ENCODE results near the gene DPP10. TPM values are rescaled to one million over a fixed set of nuclear protein-coding genes. Genes with fewer than 3 reads are reported as not detected.

The DPP10 gene
- total RNA-seq, 4 donors from 2014 or later: 3.3 to 6.6 (median 4.7) TPM

GRCh38 chr2:115584507-115584906, 1142.1 kb downstream of the DPP10 start:
- H3K27me3 ChIP-seq: no peaks in the 10 kb centered on the region
- no peak for DNase-seq (ENCODE audit: extremely low spot score)
- no peaks in the 10 kb centered on the region for H3K4me1 ChIP-seq
- H3K4me3 ChIP-seq: no peak overlapping the region
- intact Hi-C loops (cut with DNase I): no loop called here
- 71% methylated on average over 2 of the region's 2 CpGs for WGBS
- H3K36me3 ChIP-seq: no peaks in the 10 kb centered on the region
- TF ChIP-seq CTCF (IDR thresholded peaks at IDR 0.05): no peak
- no peak for TF ChIP-seq POLR2A (IDR thresholded peaks at IDR 0.05; ENCODE audit: low read depth)
- TF ChIP-seq POLR2AphosphoS5 (IDR thresholded peaks at IDR 0.05): no peak
- TF ChIP-seq EP300 (IDR thresholded peaks at IDR 0.05): no peak
- H3K27ac ChIP-seq (replicated peaks in 1 of 4): no peak overlapping the region
- no peaks in the 10 kb centered on the region for H3K9me3 ChIP-seq

- Histone ChIP-seq H3K4me1 (no peaks in the 10 kb centered on the region), H3K4me3 (no peak overlapping the region), H3K9me3 (no peaks in the 10 kb centered on the region), H3K27me3 (no peaks in the 10 kb centered on the region), H3K27ac (replicated peaks in 1 of 4) (no peak overlapping the region), H3K36me3 (no peaks in the 10 kb centered on the region)
- no peak for TF ChIP-seq POLR2A (IDR thresholded peaks at IDR 0.05; ENCODE audit: low read depth)
- DNase-seq (ENCODE audit: extremely low spot score): no peak
- 52% methylated on average over 3 of the region's 3 CpGs for WGBS
- intact Hi-C loops (cut with DNase I): no loop called here
These were observed 1154.4 kb downstream of the DPP10 start for GRCh38 chr2:115596659-115597375.

- TF ChIP-seq EP300 (IDR thresholded peaks at IDR 0.05) (no peak), POLR2A (IDR thresholded peaks at IDR 0.05; ENCODE audit: low read depth) (no peak), CTCF (IDR thresholded peaks at IDR 0.05) (no peak), POLR2AphosphoS5 (IDR thresholded peaks at IDR 0.05) (no peak)
These were observed 1160.8 kb downstream of the DPP10 start for GRCh38 chr2:115603285-115603684.

GRCh38 chr2:115606350-115606749, 1163.9 kb downstream of the DPP10 start:
- no peaks in the 10 kb centered on the region for H3K4me1 ChIP-seq
- intact Hi-C loops (cut with DNase I): no loop called here
- H3K27ac ChIP-seq (replicated peaks in 1 of 4): no peak overlapping the region
- H3K9me3 ChIP-seq: no peaks in the 10 kb centered on the region
- TF ChIP-seq POLR2A (IDR thresholded peaks at IDR 0.05; ENCODE audit: low read depth) (no peak), POLR2AphosphoS5 (IDR thresholded peaks at IDR 0.05) (no peak), EP300 (IDR thresholded peaks at IDR 0.05) (no peak), CTCF (IDR thresholded peaks at IDR 0.05) (no peak)
- 62% methylated on average over 1 of the region's 1 CpG for WGBS
- no peak overlapping the region for H3K4me3 ChIP-seq
- no peaks in the 10 kb centered on the region for H3K36me3 ChIP-seq
- H3K27me3 ChIP-seq: no peaks in the 10 kb centered on the region
- DNase-seq (ENCODE audit: extremely low spot score): no peak

More at GRCh38 chr2:115603285-115603684, 1160.8 kb downstream of the DPP10 start:
- Histone ChIP-seq H3K4me1 (no peaks in the 10 kb centered on the region), H3K27me3 (no peaks in the 10 kb centered on the region), H3K4me3 (no peak overlapping the region), H3K9me3 (no peaks in the 10 kb centered on the region), H3K36me3 (no peaks in the 10 kb centered on the region), H3K27ac (replicated peaks in 1 of 4) (no peak overlapping the region)
- intact Hi-C loops (cut with DNase I): no loop called here
- WGBS: 79% methylated on average over 7 of the region's 7 CpGs
- no peak for DNase-seq (ENCODE audit: extremely low spot score)

GRCh38 chr2:115609978-115610377, 1167.5 kb downstream of the DPP10 start:
- H3K4me1 ChIP-seq: no peaks in the 10 kb centered on the region
- no peaks in the 10 kb centered on the region for H3K36me3 ChIP-seq
- TF ChIP-seq CTCF (IDR thresholded peaks at IDR 0.05) (no peak), POLR2AphosphoS5 (IDR thresholded peaks at IDR 0.05) (no peak), EP300 (IDR thresholded peaks at IDR 0.05) (no peak), POLR2A (IDR thresholded peaks at IDR 0.05; ENCODE audit: low read depth) (no peak)
- intact Hi-C loops (cut with DNase I): no loop called here
- H3K27me3 ChIP-seq: no peaks in the 10 kb centered on the region
- no peak overlapping the region for H3K4me3 ChIP-seq
- no peak overlapping the region for H3K27ac ChIP-seq (replicated peaks in 1 of 4)
- no peak for DNase-seq (ENCODE audit: extremely low spot score)
- H3K9me3 ChIP-seq: no peaks in the 10 kb centered on the region
- WGBS: 71% methylated on average over 2 of the region's 2 CpGs

All from esophagus muscularis mucosa (tissue), 4 donors.